GM12878 (cell line): ENCODE data around the gene WDTC1. TPM values are rescaled to one million over a fixed set of nuclear protein-coding genes. Genes with fewer than 3 reads are reported as not detected.

Experiments
- ATAC-seq: fragments of 200-7000 bp; cut with Tn5 transposase; 3 replicates; pipeline ENCODE4 v1.9.1; 2020; ENCODE audit warnings: mild to moderate bottlenecking, moderate library complexity
- BruUV-seq: library from RNA; stranded (reverse); fragments of 400-500 nt; replicated peaks from 2 replicates; lab custom pipeline; 2021; lab: Mats Ljungman, UMichigan
- CTCF ChIA-PET: fragments of 300-600 bp; sonication (Branson Sonifier 250); formaldehyde crosslinking; extraction: SDS; loops from one replicate; lab custom pipeline; 2021; ENCODE audit warnings: inconsistent platforms; lab: Yijun Ruan, JAX
- POLR2A ChIA-PET: fragments of 350-600 bp; formaldehyde crosslinking; extraction: SDS; loops from one replicate; lab custom pipeline; 2021; ENCODE audit warnings: inconsistent platforms; lab: Charles Lee
- RAD21 ChIA-PET: fragments of 300-600 bp; sonication (Branson Sonifier 250); formaldehyde crosslinking; loops from one replicate; lab custom pipeline; 2023; ENCODE audit warnings: antibody characterized with exemption; ENCODE audit not compliant: unreplicated experiment; lab: Charles Lee
- SMC1A ChIA-PET: fragments of 300-600 bp; sonication (Branson Sonifier 250); formaldehyde crosslinking; loops from one replicate; lab custom pipeline; 2023; ENCODE audit not compliant: unreplicated experiment, uncharacterized antibody; lab: Charles Lee
- DNase-seq: peaks from one replicate; pipeline ENCODE4 v3.0.0-alpha.2; 2011; ENCODE audit warnings: low read depth, low spot score
- FAIRE-seq: peaks from 3 replicates; lab custom pipeline; 2011; peaks lifted over from hg19 to GRCh38; lab: Jason Lieb, UNC
- H2AFZ ChIP-seq: 2 replicates; pipeline ENCODE4 v1.6.0; 2011; ENCODE audit warnings: low read depth, low read length, control low read depth; ENCODE audit not compliant: control insufficient read depth
- H3K27ac ChIP-seq: 2 replicates; pipeline ENCODE4 v1.5.1; 2011; ENCODE audit warnings: control low read depth; ENCODE audit not compliant: control insufficient read depth, insufficient read depth
- H3K27me3 ChIP-seq, 2 experiments: replicated peaks in 1 of 2; 2 replicates each; pipeline versions ENCODE4 v1.6.0 to v1.6.1; 2011; ENCODE audit warnings: low read length in 1 of 2; ENCODE audit not compliant: control insufficient read depth in 2 of 2, insufficient read depth in 2 of 2
- H3K36me3 ChIP-seq, 2 experiments: 2 replicates each; pipeline ENCODE4 v1.5.1; 2011; ENCODE audit warnings: low read length in 1 of 2; ENCODE audit not compliant: control insufficient read depth in 2 of 2, insufficient read depth in 2 of 2
- H3K4me1 ChIP-seq: 2 replicates; pipeline ENCODE4 v1.6.1; 2011; ENCODE audit warnings: mild to moderate bottlenecking, low read length, moderate library complexity, mixed read lengths; ENCODE audit not compliant: control insufficient read depth, insufficient read depth
- H3K4me2 ChIP-seq: 2 replicates; pipeline ENCODE4 v1.6.0; 2011; ENCODE audit warnings: control low read depth; ENCODE audit not compliant: control insufficient read depth, insufficient read depth
- H3K4me3 ChIP-seq: fragments of 200-600 bp; sonication (generic); 2 replicates; pipeline ENCODE4 v1.5.1; 2016
- H3K79me2 ChIP-seq: 2 replicates; pipeline ENCODE4 v1.6.0; 2011; ENCODE audit warnings: low read length; ENCODE audit not compliant: control insufficient read depth, insufficient read depth
- H3K9ac ChIP-seq: 2 replicates; pipeline ENCODE4 v1.8.0; 2011; ENCODE audit warnings: low read length, control low read depth, mixed read lengths; ENCODE audit not compliant: control insufficient read depth, insufficient read depth
- H3K9me3 ChIP-seq: replicated peaks from 3 replicates; pipeline ENCODE4 v1.5.1; 2011; ENCODE audit warnings: mild to moderate bottlenecking, low read length; ENCODE audit not compliant: control insufficient read depth, insufficient read depth
- H4K20me1 ChIP-seq: 2 replicates; pipeline ENCODE4 v1.6.0; 2011; ENCODE audit not compliant: control insufficient read depth, insufficient read depth
- BCLAF1 ChIP-seq: fragments of 450-650 bp; IDR thresholded peaks from 2 replicates; pipeline ENCODE4 v1.6.1; 2017; ENCODE audit warnings: antibody characterized with exemption, mild to moderate bottlenecking, moderate library complexity
- FOS ChIP-seq: IDR thresholded peaks from 3 replicates; pipeline ENCODE4 v1.6.1; 2011; ENCODE audit warnings: borderline replicate concordance; ENCODE audit not compliant: insufficient read length; ENCODE audit errors: extremely low read depth
- HDGF ChIP-seq: fragments of 450-650 bp; IDR thresholded peaks from 2 replicates; pipeline ENCODE4 v1.6.1; 2016; ENCODE audit warnings: antibody characterized with exemption
- MLLT1 ChIP-seq: fragments of 450-650 bp; IDR thresholded peaks from 2 replicates; pipeline ENCODE4 v1.6.1; 2016; ENCODE audit warnings: mild to moderate bottlenecking
- NFXL1 ChIP-seq: fragments of 450-650 bp; IDR thresholded peaks from 2 replicates; pipeline ENCODE4 v1.6.1; 2017; ENCODE audit warnings: antibody characterized with exemption, mild to moderate bottlenecking, borderline replicate concordance
- PBX3 ChIP-seq: IDR thresholded peaks from 2 replicates; pipeline ENCODE4 v1.6.1; 2011; ENCODE audit warnings: mild to moderate bottlenecking, low read depth, low read length, moderate library complexity; ENCODE audit not compliant: insufficient replicate concordance
- RAD51 ChIP-seq: fragments of 450-650 bp; IDR thresholded peaks from 2 replicates; pipeline ENCODE4 v1.6.1; 2016; ENCODE audit warnings: moderate library complexity, mild to moderate bottlenecking, inconsistent platforms
- RELA ChIP-seq: fragments of 450-650 bp; IDR thresholded peaks from 2 replicates; pipeline ENCODE4 v1.8.0; 2014; ENCODE audit warnings: borderline replicate concordance; ENCODE audit not compliant: partially characterized antibody
- YBX1 ChIP-seq: fragments of 450-650 bp; IDR thresholded peaks from 2 replicates; pipeline ENCODE4 v1.6.1; 2016; ENCODE audit warnings: antibody characterized with exemption
- WGBS: methylation state at CpG from one replicate; pipeline ENCODE4 v1.1.6; 2016; ENCODE audit warnings: low lambda C conversion rate; ENCODE audit not compliant: insufficient replicate concordance, insufficient coverage; ENCODE audit errors: missing lambda C conversion rate; 5-methylcytosine and 5-hydroxymethylcytosine counted together
- in situ Hi-C: fragments of 300-500 bp; cut with MboI; formaldehyde crosslinking; loops from 9 replicates; pipeline ENCODE4 v1.14.3; 2018; ENCODE audit warnings: mixed read lengths
- intact Hi-C: fragments of 100-400 bp; cut with micrococcal nuclease; formaldehyde crosslinking; loops from one replicate; pipeline ENCODE4 v1.14.2; 2022; ENCODE audit not compliant: unreplicated experiment
- polyA plus RNA-seq, 11 experiments: library from polyadenylated mRNA; depleted of rRNA in 4 of 11; unstranded in 6 of 11; stranded (reverse) in 5 of 11; fragments of >200 nt; fragmentation: Nextera tagmentation in 4 of 11; fragmentation: Illumina TruSeq in 1 of 11; extraction: Ambion mirVana in 4 of 11; extraction: Trizol in 1 of 11; gene quantifications; 1 replicate in 1 of 11; 2 replicates in 10 of 11; pipeline versions ENCODE4 v1.2.1 to v1.2.3, GENCODE V29; 2011 to 2016; ENCODE audit warnings: inconsistent platforms in 2 of 11, missing spikeins in 2 of 11, low read depth in 1 of 11
- total RNA-seq, 4 experiments: library from RNA; depleted of rRNA in 3 of 4; stranded (reverse); fragments of >200 nt in 3 of 4; fragmentation: Illumina TruSeq in 1 of 4; extraction: Trizol in 1 of 4; gene quantifications; 2 replicates each; pipeline versions ENCODE4 v1.2.1 to v1.2.3, GENCODE V29; 2013 to 2021
- TF ChIP-seq, protein P1 (sequence below): IDR thresholded peaks from 2 replicates; pipeline ENCODE4 v1.6.1; 2012; ENCODE audit warnings: low read depth, low read length, improper control_type of control experiment

WDTC1 gene
- total and polyA plus RNA-seq, 10 of the 15 experiments (the other 5 are each of a cell fraction or from before 2014, with no cell fraction given) = 0.21 to 28.7 (median 7.6) TPM

DNA sequence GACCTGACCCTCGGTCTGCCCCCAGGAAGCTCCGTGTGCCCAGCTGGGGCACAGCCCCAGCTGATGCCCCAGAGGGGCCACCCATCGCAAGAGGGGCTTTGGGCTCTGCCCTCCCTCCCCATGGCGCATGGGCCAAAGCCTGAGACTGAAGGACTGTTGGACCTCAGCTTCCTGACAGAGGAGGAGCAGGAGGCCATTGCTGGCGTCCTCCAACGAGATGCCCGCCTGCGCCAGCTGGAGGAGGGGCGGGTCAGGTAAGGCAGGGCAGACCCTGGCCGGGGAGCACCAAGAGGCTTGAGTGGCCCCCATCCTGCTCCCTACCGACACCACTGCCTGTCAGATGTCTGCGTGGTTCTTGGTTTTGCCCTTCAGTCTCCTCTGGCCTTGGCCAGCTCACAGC is 110.8 kb downstream of the WDTC1 start (continued):
- TF ChIP-seq PBX3 = no peak
- TF ChIP-seq FOS = no peak
- TF ChIP-seq, protein P1, sequence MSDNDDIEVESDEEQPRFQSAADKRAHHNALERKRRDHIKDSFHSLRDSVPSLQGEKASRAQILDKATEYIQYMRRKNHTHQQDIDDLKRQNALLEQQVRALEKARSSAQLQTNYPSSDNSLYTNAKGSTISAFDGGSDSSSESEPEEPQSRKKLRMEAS = no peak
- no peak for TF ChIP-seq RELA
- TF ChIP-seq, all 136 proteins: peak for 0

DNA sequence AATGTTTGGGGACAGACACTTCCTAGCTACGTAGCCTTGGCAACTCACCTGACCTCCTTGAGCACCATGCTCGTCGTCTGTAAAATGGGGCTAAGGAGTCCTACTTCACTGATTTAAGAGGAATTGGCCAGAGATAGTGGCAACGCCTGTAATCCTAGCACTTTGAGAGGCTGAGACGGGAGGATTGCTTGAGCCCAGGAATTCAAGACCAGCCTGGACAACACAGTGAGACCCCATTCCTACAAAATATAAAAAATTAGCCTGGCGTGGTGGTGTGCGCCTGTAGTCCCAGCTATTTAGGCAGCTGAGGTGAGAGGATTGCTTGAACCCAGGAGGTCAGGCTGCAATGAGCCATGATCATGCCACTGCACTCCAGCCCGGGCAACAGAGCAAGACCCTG is 111.9 kb downstream of the WDTC1 start:
- H3K4me1 ChIP-seq = peaks cover 25% of the 10 kb centered on the region

More for the DNA sequence above, 111.9 kb downstream of the WDTC1 start:
- in situ Hi-C loops (no loop called here), intact Hi-C loops (no loop called here)
- Histone ChIP-seq H3K79me2 (peaks cover 5% of the 10 kb centered on the region), H3K4me3 (no peak overlapping the region), H3K9ac (no peak overlapping the region)
- RAD21 ChIA-PET = no interaction called here
- BruUV-seq = no TSS peak
- ATAC-seq = no peak
- CTCF ChIA-PET = interaction anchor here (0.6 to 3.1 kb wide), 6 partner anchors 11 to 149 kb away, joined by 3 to 12 read pairs (median 8); partner anchors contain the start of gene MAP3K6
- no peak for TF ChIP-seq MLLT1
- no peak for TF ChIP-seq YBX1
- TF ChIP-seq BCLAF1 = no peak
- no peak for TF ChIP-seq NFXL1
- TF ChIP-seq RAD51 = no peak
- TF ChIP-seq HDGF = no peak
- TF ChIP-seq, all 136 proteins: peak for 0
- 97% methylated on average over 8 of the region's 8 CpGs for WGBS
- H3K4me2 ChIP-seq = no peak overlapping the region
- H2AFZ ChIP-seq = no peak overlapping the region
- DNase-seq = no peak
- FAIRE-seq = no peak
- no peaks in the 10 kb centered on the region for H3K36me3 ChIP-seq
- H3K27ac ChIP-seq = no peak overlapping the region
- H3K27me3 ChIP-seq = no peaks in the 10 kb centered on the region
- ChIA-PET SMC1A (interaction anchor here (1.6 kb wide), 1 partner anchor 46 kb away, joined by 4 read pairs; no protein-coding TSS in a partner anchor), POLR2A (interaction anchor here (0.5 kb wide), 1 partner anchor 27 kb away, joined by 3 read pairs; no protein-coding TSS in a partner anchor)
- H4K20me1 ChIP-seq = no peaks in the 10 kb centered on the region
- H3K9me3 ChIP-seq = no peaks in the 10 kb centered on the region
